ENCODE measurements around the gene DCP1B.

DCP1B gene

GRCh38 chr12:1896964-1897363 is 107.3 kb downstream of the DCP1B start:
- DNase-seq (ENCODE audit: low read depth in 3 of 3), result no peak
